SH-SY5Y (cell line): ENCODE results near the gene MOK.

Experiments
- GATA2 ChIP-seq: IDR thresholded peaks from 2 replicates; pipeline ENCODE4 v1.6.1; 2011; ENCODE audit warnings: mild to moderate bottlenecking, low read depth, low read length
- GATA3 ChIP-seq: IDR thresholded peaks from 2 replicates; pipeline ENCODE4 v1.6.1; 2011; ENCODE audit warnings: low read depth, mild to moderate bottlenecking, low read length, moderate library complexity

GRCh38 chr14:102226356-102227125 is 78.4 kb downstream of the MOK start:
- TF ChIP-seq GATA2 (no peak), GATA3 (no peak)
